Stomach (tissue), 4 donors: ENCODE measurements around the gene ADGRA1.

ENCODE experiments used
- POLR2A ChIP-seq, 4 donors: fragments of 450-650 bp; IDR thresholded peaks; one replicate each; pipeline ENCODE4 v1.6.1; 2016; ENCODE audit warnings: antibody characterized with exemption in 4 of 4, control low read depth in 2 of 4, mild to moderate bottlenecking in 1 of 4, moderate library complexity in 1 of 4
- POLR2AphosphoS5 ChIP-seq, 3 donors: sonication (generic); formaldehyde crosslinking; IDR thresholded peaks; one replicate each; pipeline ENCODE4 v1.6.1; 2016; ENCODE audit warnings: antibody characterized with exemption in 3 of 3

GRCh38 chr10:133122171-133122935 is 34.6 kb downstream of the ADGRA1 start:
- TF ChIP-seq POLR2A (IDR thresholded peaks at IDR 0.05) (no peak), POLR2AphosphoS5 (IDR thresholded peaks at IDR 0.05) (no peak)
